CD14-positive monocyte (primary cell): ENCODE results near the gene SLC9A4. TPM values are rescaled to one million over a fixed set of nuclear protein-coding genes. Genes with fewer than 3 reads are reported as not detected.

Experiments used
- DNase-seq, 3 donors: peaks; one replicate each; pipeline ENCODE4 v3.0.0-alpha.2; 2011 to 2022
- H2AFZ ChIP-seq: 2 replicates; pipeline ENCODE4 v1.6.0; 2012; ENCODE audit warnings: mild to moderate bottlenecking, low read depth, low read length, inconsistent platforms; ENCODE audit not compliant: insufficient read depth, poor library complexity, severe bottlenecking
- H3K27ac ChIP-seq, 2 donors: 1 replicate in 1 of 2; 2 replicates in 1 of 2; pipeline ENCODE4 v1.5.1; 2012 to 2013; ENCODE audit warnings: low read length in 2 of 2, control low read depth in 1 of 2, inconsistent platforms in 1 of 2, low read depth in 1 of 2, mild to moderate bottlenecking in 1 of 2
- H3K27me3 ChIP-seq, 2 donors: one replicate each; pipeline versions ENCODE4 v1.6.0 to v1.6.1; 2011 to 2013; ENCODE audit warnings: low read length in 2 of 2; ENCODE audit not compliant: control insufficient read depth in 2 of 2, insufficient read depth in 2 of 2
- H3K36me3 ChIP-seq, 2 donors: replicated peaks in 1 of 2; 1 replicate in 1 of 2; 2 replicates in 1 of 2; pipeline versions ENCODE4 v1.5.1 to v1.6.1; 2012 to 2013; ENCODE audit warnings: low read length in 2 of 2, control low read depth in 1 of 2, inconsistent platforms in 1 of 2, mild to moderate bottlenecking in 1 of 2; ENCODE audit not compliant: insufficient read depth in 2 of 2, control insufficient read depth in 1 of 2
- H3K4me1 ChIP-seq, 2 donors: 1 replicate in 1 of 2; 2 replicates in 1 of 2; pipeline versions ENCODE4 v1.5.1 to v1.6.1; 2012 to 2013; ENCODE audit warnings: low read length in 2 of 2, control low read depth in 1 of 2, inconsistent platforms in 1 of 2, mild to moderate bottlenecking in 1 of 2, moderate library complexity in 1 of 2; ENCODE audit not compliant: insufficient read depth in 2 of 2, control insufficient read depth in 1 of 2
- H3K4me2 ChIP-seq: replicated peaks from 2 replicates; pipeline ENCODE3; 2012; ENCODE audit warnings: low read length, moderate library complexity, mild to moderate bottlenecking; ENCODE audit not compliant: poor library complexity, severe bottlenecking; ENCODE audit errors: extremely low read depth
- H3K4me3 ChIP-seq, 3 experiments: fragments of 200-600 bp in 1 of 3; sonication (generic) in 1 of 3; replicated peaks in 1 of 3; 1 replicate in 2 of 3; 2 replicates in 1 of 3; pipeline ENCODE4 v1.5.1; 2011 to 2013; ENCODE audit warnings: low read length in 3 of 3, mild to moderate bottlenecking in 3 of 3, control low read depth in 2 of 3, low read depth in 2 of 3, inconsistent platforms in 1 of 3, moderate library complexity in 1 of 3
- H3K79me2 ChIP-seq: 2 replicates; pipeline ENCODE4 v1.6.0; 2012; ENCODE audit warnings: mild to moderate bottlenecking, control low read depth, inconsistent platforms, low read length, moderate library complexity; ENCODE audit not compliant: insufficient read depth
- H3K9ac ChIP-seq: 2 replicates; pipeline ENCODE4 v1.6.0; 2017; ENCODE audit warnings: low read length, mild to moderate bottlenecking; ENCODE audit not compliant: insufficient read depth, poor library complexity, severe bottlenecking
- H3K9me3 ChIP-seq, 2 donors: replicated peaks in 1 of 2; 1 replicate in 1 of 2; 2 replicates in 1 of 2; pipeline versions ENCODE4 v1.5.1 to v1.6.1; 2012 to 2013; ENCODE audit warnings: low read length in 2 of 2, control low read depth in 1 of 2; ENCODE audit not compliant: control insufficient read depth in 1 of 2, insufficient read depth in 1 of 2
- H4K20me1 ChIP-seq: 2 replicates; pipeline ENCODE4 v1.6.0; 2012; ENCODE audit warnings: mild to moderate bottlenecking, low read length, control low read depth, moderate library complexity; ENCODE audit not compliant: insufficient read depth
- H3K27ac Mint-ChIP-seq, 7 donors: one replicate each; pipeline ENCODE4 v1.8.0; 2020; ENCODE audit warnings: mild to moderate bottlenecking in 7 of 7, mixed read lengths in 7 of 7, moderate library complexity in 6 of 7, inconsistent platforms in 2 of 7
- H3K27me3 Mint-ChIP-seq, 3 donors: one replicate each; pipeline ENCODE4 v1.8.0; 2021 to 2022; ENCODE audit warnings: low read depth in 3 of 3, mild to moderate bottlenecking in 3 of 3, mixed read lengths in 3 of 3, moderate library complexity in 3 of 3, inconsistent platforms in 1 of 3
- H3K36me3 Mint-ChIP-seq, 2 donors: one replicate each; pipeline ENCODE4 v1.8.0; 2020; ENCODE audit warnings: mixed read lengths in 2 of 2, inconsistent platforms in 1 of 2, mild to moderate bottlenecking in 1 of 2
- H3K4me1 Mint-ChIP-seq: one replicate; pipeline ENCODE4 v1.8.0; 2020; ENCODE audit warnings: mild to moderate bottlenecking, mixed read lengths
- H3K4me3 Mint-ChIP-seq, 2 donors: one replicate each; pipeline ENCODE4 v1.8.0; 2020; ENCODE audit warnings: mild to moderate bottlenecking in 2 of 2, mixed read lengths in 2 of 2, moderate library complexity in 1 of 2
- H3K9me3 Mint-ChIP-seq, 7 donors: one replicate each; pipeline ENCODE4 v1.8.0; 2020 to 2022; ENCODE audit warnings: mixed read lengths in 7 of 7, mild to moderate bottlenecking in 6 of 7, moderate library complexity in 6 of 7, inconsistent platforms in 2 of 7
- CTCF ChIP-seq: fragments of 200-600 bp; IDR thresholded peaks from one replicate; pipeline ENCODE4 v1.8.0; 2022; ENCODE audit warnings: antibody characterized with exemption, mild to moderate bottlenecking
- WGBS: methylation state at CpG from one replicate; pipeline ENCODE4 v1.1.5; 2013; ENCODE audit warnings: missing lambda C conversion rate; ENCODE audit not compliant: insufficient coverage; 5-methylcytosine and 5-hydroxymethylcytosine counted together
- intact Hi-C, 2 donors: fragments of 100-400 bp; cut with micrococcal nuclease; formaldehyde crosslinking; loops; one replicate each; pipeline versions ENCODE4 v1.15.0 to v1.15.1; 2023
- polyA plus RNA-seq, 3 donors: library from polyadenylated mRNA; depleted of rRNA in 1 of 3; unstranded in 2 of 3; stranded (reverse) in 1 of 3; fragments of 300-500 nt in 2 of 3; fragments of >200 nt in 1 of 3; fragmentation: Illumina TruSeq in 2 of 3; gene quantifications; 1 replicate in 2 of 3; 2 replicates in 1 of 3; pipeline ENCODE4 v1.2.3, GENCODE V29; 2012 to 2021

The SLC9A4 gene
- polyA plus RNA-seq, 3 donors = not detected

GRCh38 chr2:102449370-102449974 is 23.6 kb upstream of the SLC9A4 start:
- no peaks in the 10 kb centered on the region for H3K4me1 Mint-ChIP-seq
- Histone ChIP-seq H2AFZ (no peak overlapping the region), H3K79me2 (no peaks in the 10 kb centered on the region), H3K36me3 (no peaks in the 10 kb centered on the region), H3K27me3 (no peaks in the 10 kb centered on the region), H3K4me2 (no peak overlapping the region), H3K27ac (no peak overlapping the region), H4K20me1 (no peaks in the 10 kb centered on the region), H3K9ac (no peak overlapping the region), H3K9me3 (no peaks in the 10 kb centered on the region), H3K4me3 (no peak overlapping the region), H3K4me1 (no peaks in the 10 kb centered on the region)
- peak; percentile 81 for TF ChIP-seq CTCF
- no CpG with 5 or more reads among the region's 1 CpG for WGBS
- intact Hi-C loops = loop anchor here in 1 of 2 donors (5.0 kb wide), 2 partner anchors 197 to 567 kb away; no protein-coding TSS in a partner anchor
- no peaks in the 10 kb centered on the region for H3K36me3 Mint-ChIP-seq
- H3K27ac Mint-ChIP-seq = no peak overlapping the region
- H3K4me3 Mint-ChIP-seq = no peak overlapping the region
- H3K27me3 Mint-ChIP-seq = peaks cover 2 to 5% (median 3%) of the 10 kb centered on the region in 3 donors
- DNase-seq = peak; percentile 19 to 52 (median 40)
- no peaks in the 10 kb centered on the region for H3K9me3 Mint-ChIP-seq

- H3K9me3 Mint-ChIP-seq = peaks cover 0 to 9% (median 4%) of the 10 kb centered on the region in 7 donors
- H3K27me3 Mint-ChIP-seq = peaks cover 2 to 4% (median 3%) of the 10 kb centered on the region in 3 donors
- no peak overlapping the region for H3K27ac ChIP-seq
- 90% methylated on average over 2 of the region's 2 CpGs for WGBS
- no peak overlapping the region for H3K9ac ChIP-seq
- H3K4me3 Mint-ChIP-seq = no peak overlapping the region
- H3K27me3 ChIP-seq = no peaks in the 10 kb centered on the region
- no peaks in the 10 kb centered on the region for H3K79me2 ChIP-seq
- H3K27ac Mint-ChIP-seq = no peak overlapping the region
- no peaks in the 10 kb centered on the region for H3K4me1 ChIP-seq
- H3K4me3 ChIP-seq = no peak overlapping the region
- no peaks in the 10 kb centered on the region for H3K9me3 ChIP-seq
- intact Hi-C loops = loop anchor here in 1 of 2 donors (5.0 kb wide), 1 partner anchor 215 kb away; no protein-coding TSS in a partner anchor
- no peak for DNase-seq
- no peaks in the 10 kb centered on the region for H3K4me1 Mint-ChIP-seq
- H3K4me2 ChIP-seq = no peak overlapping the region
- H3K36me3 Mint-ChIP-seq = no peaks in the 10 kb centered on the region
- no peaks in the 10 kb centered on the region for H4K20me1 ChIP-seq
- no peak overlapping the region for H2AFZ ChIP-seq
- no peaks in the 10 kb centered on the region for H3K36me3 ChIP-seq
- TF ChIP-seq CTCF = no peak
Observed at GRCh38 chr2:102451968-102452367, 21.1 kb upstream of the SLC9A4 start.
